GM19452 (cell line): ENCODE measurements around the gene ARNT2.
"Not testable (repeated sequence)": the region's sequence is repeated elsewhere in the genome, so short reads cannot be mapped to it uniquely, and the experiment has no call there.

Source experiments
- ATAC-seq: cut with Tn5 transposase; IDR thresholded peaks from one replicate; pipeline ENCODE4 v1.9.1; 2021; ENCODE audit not compliant: unreplicated experiment

The ARNT2 gene

DNA sequence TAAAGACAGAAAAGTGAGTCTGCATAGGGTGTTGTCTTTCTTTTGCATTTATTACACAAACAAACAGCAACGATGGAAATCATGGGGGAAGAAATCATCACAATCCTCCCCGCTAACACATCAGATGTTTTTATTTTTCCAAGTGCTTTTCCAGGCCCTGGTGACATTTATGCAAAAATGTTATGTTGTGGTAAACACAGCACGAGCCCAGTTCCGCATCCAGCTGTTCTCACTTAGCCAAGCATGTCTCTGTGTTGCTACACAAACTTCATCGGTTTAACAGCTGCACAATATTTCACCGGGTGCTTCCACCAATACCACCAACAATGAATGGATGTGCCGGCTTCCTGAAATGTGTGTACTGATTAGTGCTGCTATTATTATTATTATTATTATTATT lies 237.2 kb downstream of the ARNT2 start:
- ATAC-seq: no peak

DNA sequence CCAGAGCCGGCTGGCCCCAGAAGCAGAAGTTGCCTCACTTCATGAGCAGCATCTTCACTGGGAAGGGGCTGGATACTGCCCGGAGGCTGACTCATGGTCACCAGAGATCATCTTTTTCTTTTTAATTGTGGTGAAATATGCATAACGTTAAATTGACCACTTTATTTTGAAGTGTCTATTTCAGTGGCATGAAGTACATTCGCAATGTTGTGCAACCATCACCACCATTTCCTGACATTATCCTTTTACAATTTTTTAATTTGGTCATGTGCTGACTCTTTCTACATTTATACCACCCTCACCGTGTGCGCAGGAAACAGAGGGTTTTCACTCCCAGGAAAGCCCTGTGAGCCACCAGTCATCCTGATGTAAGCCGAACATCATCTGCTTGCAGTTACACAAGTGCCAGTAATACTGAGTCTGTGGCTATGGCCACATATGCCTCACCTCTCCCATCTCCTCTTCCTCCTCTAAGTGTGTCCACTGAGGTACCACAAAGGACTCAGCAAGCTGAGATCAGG lies 239.3 kb downstream of the ARNT2 start:
- no peak for ATAC-seq

DNA sequence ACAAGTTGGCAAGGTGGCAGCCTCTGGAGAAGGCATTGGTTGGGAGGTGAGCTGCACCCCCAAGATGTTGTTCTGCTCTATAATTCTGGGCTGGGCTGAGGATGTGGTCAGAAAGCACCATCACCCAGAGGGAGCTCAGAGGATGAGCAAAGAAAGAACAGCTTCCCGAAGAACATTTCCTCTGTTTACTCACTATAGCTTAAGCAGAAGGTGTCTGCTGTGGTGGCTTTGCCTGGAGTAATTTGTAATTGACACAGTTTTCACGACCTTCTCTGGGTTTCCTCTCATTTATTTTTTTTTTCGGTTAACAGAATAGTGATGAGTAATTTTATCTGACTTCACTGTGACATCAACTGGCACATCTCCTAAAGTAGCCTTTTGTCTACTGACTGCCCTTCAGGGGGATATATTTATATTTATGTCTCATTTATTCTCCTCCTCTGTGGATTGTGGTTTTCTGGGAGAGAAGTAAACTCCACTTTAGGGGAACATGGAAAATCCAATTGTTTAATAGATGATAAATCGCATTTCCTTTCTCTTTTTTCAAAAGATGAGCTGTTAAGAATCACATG lies 241.4 kb downstream of the ARNT2 start:
- no peak for ATAC-seq

DNA sequence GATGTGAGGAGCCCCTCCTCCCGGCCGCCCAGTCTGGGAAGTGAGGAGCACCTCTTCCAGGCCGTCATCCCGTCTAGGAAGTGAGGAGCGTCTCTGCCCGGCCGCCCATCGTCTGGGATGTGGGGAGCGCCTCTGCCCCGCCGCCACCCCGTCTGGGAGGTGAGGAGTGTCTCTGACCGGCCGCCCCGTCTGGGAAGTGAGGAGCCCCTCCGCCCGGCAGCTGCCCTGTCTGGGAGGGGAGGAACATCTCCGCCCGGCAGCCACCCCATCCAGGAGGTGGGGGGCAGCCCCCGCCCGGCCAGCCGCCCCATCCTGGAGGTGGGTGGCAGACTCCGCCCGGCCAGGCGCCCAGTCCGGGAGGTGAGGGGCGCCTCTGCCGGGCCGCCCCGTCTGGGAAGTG lies 243.2 kb downstream of the ARNT2 start:
- not testable (repeated sequence) for ATAC-seq
